Mucosa of descending colon (tissue), 3 donors: Measurements from ENCODE around the gene RSBN1L. TPM values are rescaled to one million over a fixed set of nuclear protein-coding genes. Genes with fewer than 3 reads are reported as not detected.

ENCODE experiments used
- ATAC-seq: fragments of 200-7000 bp; cut with Tn5 transposase; one replicate; pipeline ENCODE4 v1.9.1; 2020; ENCODE audit warnings: mild to moderate bottlenecking, moderate library complexity
- DNase-seq, 3 donors: peaks; one replicate each; pipeline ENCODE4 v3.0.0-alpha.2; 2020
- H3K36me3 ChIP-seq: fragments of 200-600 bp; one replicate; pipeline ENCODE4 v1.8.0; 2021; ENCODE audit warnings: low read depth, mild to moderate bottlenecking
- H3K4me1 ChIP-seq: fragments of 200-600 bp; one replicate; pipeline ENCODE4 v1.8.0; 2021; ENCODE audit warnings: low read depth, mild to moderate bottlenecking
- H3K4me3 ChIP-seq: fragments of 200-600 bp; one replicate; pipeline ENCODE4 v1.8.0; 2021; ENCODE audit warnings: mild to moderate bottlenecking
- H3K9me3 ChIP-seq: fragments of 200-600 bp; one replicate; pipeline ENCODE4 v1.8.0; 2021; ENCODE audit warnings: mild to moderate bottlenecking
- CTCF ChIP-seq: fragments of 200-600 bp; IDR thresholded peaks from one replicate; pipeline ENCODE4 v1.8.0; 2022; ENCODE audit warnings: antibody characterized with exemption, mild to moderate bottlenecking
- intact Hi-C, 2 donors: fragments of 100-400 bp; cut with DNase I in 1 of 2; cut with micrococcal nuclease in 1 of 2; formaldehyde crosslinking; loops; one replicate each; pipeline versions ENCODE4 v1.11.0 to v1.11.1; 2022; cut with DNase I, micrococcal nuclease
- total RNA-seq, 3 donors: library from RNA; stranded (reverse); fragmentation: NEBNext Ultra II Directional in 2 of 3; extraction: Animal tissue kit (Norgen Biotek cat#: 25700) in 2 of 3; gene quantifications; one replicate each; pipeline versions ENCODE4 v1.2.1 to v1.2.4, GENCODE V29; 2021 to 2023
- donor health status: DM: no; HTN: no; CAD: no; lungs with moderate emphysema.
- donor health status: DM: no; HTN: no; CAD: no.
- donor health status: DM: no; HTN: yes; CAD: no.

The RSBN1L gene
- total RNA-seq, 3 donors from 2014 or later = 19.1 to 31.5 (median 19.6) TPM

- Histone ChIP-seq H3K9me3 (no peaks in the 10 kb centered on the region), H3K4me1 (peaks cover 33% of the 10 kb centered on the region), H3K4me3 (no peak overlapping the region), H3K36me3 (no peaks in the 10 kb centered on the region)
- TF ChIP-seq CTCF = no peak
- ATAC-seq (peak; percentile 64), DNase-seq (peak in 1 of 3 donors; percentile 67)
- intact Hi-C loops = loop anchor here in 1 of 2 donors (10.0 kb wide), 1 partner anchor 101 kb away; no protein-coding TSS in a partner anchor
Measured at GRCh38 chr7:77653572-77653971, 42.7 kb upstream of the RSBN1L start.

- H3K9me3 ChIP-seq = no peaks in the 10 kb centered on the region
- no peak for TF ChIP-seq CTCF
- intact Hi-C loops = loop anchor here (5.0 to 10.0 kb wide), 2 partner anchors 99 to 102 kb away; no protein-coding TSS in a partner anchor
- peaks cover 33% of the 10 kb centered on the region for H3K4me1 ChIP-seq
- ATAC-seq (peak; percentile 73), DNase-seq (peak in 1 of 3 donors; percentile 51)
- H3K36me3 ChIP-seq = no peaks in the 10 kb centered on the region
- H3K4me3 ChIP-seq = no peak overlapping the region
Measured at GRCh38 chr7:77655356-77655755, 40.9 kb upstream of the RSBN1L start.

GRCh38 chr7:77655836-77656455 lies 40.3 kb upstream of the RSBN1L start:
- TF ChIP-seq CTCF = no peak
- DNase-seq (peak in 1 of 3 donors; percentile 56), ATAC-seq (peak; percentile 88)
- no peak overlapping the region for H3K4me3 ChIP-seq
- intact Hi-C loops = loop anchor here (5.0 to 10.0 kb wide), 2 partner anchors 99 to 101 kb away; no protein-coding TSS in a partner anchor
- H3K36me3 ChIP-seq = no peaks in the 10 kb centered on the region
- H3K4me1 ChIP-seq = peaks cover 33% of the 10 kb centered on the region
- H3K9me3 ChIP-seq = no peaks in the 10 kb centered on the region

GRCh38 chr7:77657427-77658224 lies 38.6 kb upstream of the RSBN1L start:
- Histone ChIP-seq H3K9me3 (no peaks in the 10 kb centered on the region), H3K36me3 (no peaks in the 10 kb centered on the region)
- intact Hi-C loops = loop anchor here (5.0 to 10.0 kb wide), 2 partner anchors 97 to 100 kb away; no protein-coding TSS in a partner anchor

GRCh38 chr7:77658928-77659327 lies 37.3 kb upstream of the RSBN1L start:
- Histone ChIP-seq H3K36me3 (no peaks in the 10 kb centered on the region), H3K4me1 (peaks cover 23% of the 10 kb centered on the region), H3K4me3 (no peak overlapping the region), H3K9me3 (no peaks in the 10 kb centered on the region)
- TF ChIP-seq CTCF = no peak
- DNase-seq (no peak), ATAC-seq (no peak)
- intact Hi-C loops = loop anchor here (5.0 to 10.0 kb wide), 2 partner anchors 96 to 98 kb away; no protein-coding TSS in a partner anchor

More at GRCh38 chr7:77657427-77658224, 38.6 kb upstream of the RSBN1L start:
- TF ChIP-seq CTCF = no peak
- DNase-seq (peak in 1 of 3 donors; percentile 76), ATAC-seq (peak; percentile 49)
- Histone ChIP-seq H3K4me1 (peaks cover 33% of the 10 kb centered on the region), H3K4me3 (no peak overlapping the region)
